HG03159 (cell line): ENCODE results near the gene ACSF3.

ENCODE experiments used
- ATAC-seq: cut with Tn5 transposase; IDR thresholded peaks from one replicate; pipeline ENCODE4 v1.9.1; 2021; ENCODE audit warnings: mild to moderate bottlenecking, moderate library complexity; ENCODE audit not compliant: unreplicated experiment

Gene ACSF3

GRCh38 chr16:89121691-89122321 is 28.2 kb downstream of the ACSF3 start:
- no peak for ATAC-seq

GRCh38 chr16:89122322-89122851 is 28.7 kb downstream of the ACSF3 start:
- no peak for ATAC-seq

GRCh38 chr16:89123001-89123830 is 29.6 kb downstream of the ACSF3 start:
- ATAC-seq = no peak

GRCh38 chr16:89123831-89124100 is 30.1 kb downstream of the ACSF3 start:
- ATAC-seq = no peak

GRCh38 chr16:89129378-89129777 is 35.7 kb downstream of the ACSF3 start:
- no peak for ATAC-seq

GRCh38 chr16:89130448-89130847 is 36.8 kb downstream of the ACSF3 start:
- ATAC-seq = no peak

GRCh38 chr16:89131783-89132182 is 38.1 kb downstream of the ACSF3 start:
- ATAC-seq = no peak

GRCh38 chr16:89132194-89133005 is 38.7 kb downstream of the ACSF3 start:
- ATAC-seq = no peak

GRCh38 chr16:89133457-89134127 is 39.9 kb downstream of the ACSF3 start:
- no peak for ATAC-seq

GRCh38 chr16:89134269-89134668 is 40.6 kb downstream of the ACSF3 start:
- ATAC-seq = no peak

- no peak for ATAC-seq
Measured at GRCh38 chr16:89135166-89135565, 41.5 kb downstream of the ACSF3 start.

- no peak for ATAC-seq
Measured at GRCh38 chr16:89135971-89136765, 42.5 kb downstream of the ACSF3 start.

- ATAC-seq = no peak
Measured at GRCh38 chr16:89136931-89137330, 43.3 kb downstream of the ACSF3 start.

GRCh38 chr16:89137666-89138512 is 44.2 kb downstream of the ACSF3 start:
- ATAC-seq = no peak

GRCh38 chr16:89138513-89138795 is 44.8 kb downstream of the ACSF3 start:
- ATAC-seq = no peak

GRCh38 chr16:89138843-89139520 is 45.3 kb downstream of the ACSF3 start:
- ATAC-seq = no peak

- no peak for ATAC-seq
Measured at GRCh38 chr16:89139907-89140361, 46.3 kb downstream of the ACSF3 start.

GRCh38 chr16:89140401-89140800 is 46.7 kb downstream of the ACSF3 start:
- ATAC-seq = no peak
